DMS153 treated with DMSO at 0.1 percent for 48 hours (cell line): ENCODE data around the gene MIGA1.
A peak's percentile ranks its signal among the peaks of the same experiment; 100 is the strongest.

Experiments used
- DNase-seq: peaks from one replicate; lab custom pipeline; 2025; ENCODE audit not compliant: unreplicated experiment; lab: John Stamatoyannopoulos, UW

MIGA1 gene

DNA sequence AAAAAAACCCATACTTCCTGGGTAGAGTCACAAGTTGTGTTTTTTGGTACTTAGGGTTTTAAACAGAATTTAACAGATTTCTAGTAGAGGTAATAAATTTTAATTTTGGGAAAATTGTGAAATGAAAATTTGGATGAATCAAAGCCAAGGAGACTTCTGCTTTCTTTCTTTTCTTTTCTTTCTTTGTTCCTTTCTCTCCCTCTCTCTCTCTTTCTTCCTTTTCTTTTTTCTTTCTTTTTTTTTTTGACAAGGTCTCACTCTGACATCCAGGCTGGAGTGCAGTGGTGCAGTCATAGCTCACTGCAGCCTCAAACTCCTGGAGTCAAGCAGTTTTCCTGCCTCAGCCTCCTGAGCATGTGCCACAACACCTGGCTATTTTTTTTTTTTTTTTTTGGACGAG, 62.1 kb downstream of the MIGA1 start:
- DNase-seq = no peak

DNA sequence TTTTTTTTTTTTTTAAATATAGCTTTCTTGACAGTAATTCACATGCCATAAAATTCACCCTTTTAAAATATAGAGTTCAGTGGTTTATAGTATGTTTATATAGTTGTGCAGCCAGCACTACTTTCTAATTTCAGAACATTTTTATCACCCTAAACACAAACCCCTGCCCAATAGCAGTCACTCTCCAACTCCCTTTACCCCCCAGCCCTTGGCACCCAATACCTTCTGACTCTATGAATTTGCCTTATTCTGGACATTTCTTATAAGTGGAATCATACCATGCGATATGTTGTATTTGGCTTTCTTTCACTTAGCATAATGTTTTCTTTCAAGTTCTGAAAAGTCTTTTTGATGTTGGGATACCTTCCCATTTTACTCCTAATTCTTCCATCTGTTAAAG, 66.5 kb downstream of the MIGA1 start:
- DNase-seq = no peak

DNA sequence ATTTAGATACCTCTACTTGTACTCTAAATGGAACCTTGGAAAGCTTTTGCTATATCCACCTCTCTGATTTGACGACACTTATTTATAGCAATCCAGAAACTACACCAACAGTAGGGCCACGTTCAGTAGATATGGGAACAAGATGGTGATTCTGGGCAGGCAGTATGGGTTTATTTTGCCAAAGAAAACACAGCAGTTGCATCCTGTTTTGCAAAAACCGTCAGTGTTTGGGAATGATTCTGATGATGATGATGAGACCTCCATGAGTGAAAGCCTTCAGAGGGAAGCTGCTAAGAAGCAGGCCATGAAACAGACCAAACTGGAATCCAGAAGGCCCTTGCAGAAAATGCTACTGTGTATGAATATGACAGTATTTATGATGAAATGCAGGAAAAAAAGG, 67.5 kb downstream of the MIGA1 start:
- DNase-seq = no peak

DNA sequence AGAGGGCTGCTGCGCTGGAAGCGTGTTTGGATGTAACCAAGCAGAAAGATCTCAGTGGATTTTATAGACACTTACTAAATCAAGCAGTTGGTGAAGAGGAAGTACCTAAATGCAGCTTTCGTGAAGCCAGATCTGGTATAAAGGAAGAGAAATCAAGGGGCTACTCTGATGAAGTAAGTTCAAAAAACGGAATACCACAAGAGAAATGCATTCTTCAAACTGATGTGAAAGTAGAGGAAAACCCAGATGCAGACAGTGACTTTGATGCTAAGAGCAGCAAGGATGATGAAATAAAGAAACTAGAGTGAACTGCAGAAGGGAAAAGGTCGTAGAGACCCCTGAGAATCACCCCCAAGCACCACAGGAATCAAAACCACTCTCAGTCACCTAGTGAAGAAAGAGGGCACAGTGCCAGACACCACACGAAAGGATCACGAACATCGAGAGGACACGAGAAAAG, 68.2 kb downstream of the MIGA1 start:
- DNase-seq = no peak

DNA sequence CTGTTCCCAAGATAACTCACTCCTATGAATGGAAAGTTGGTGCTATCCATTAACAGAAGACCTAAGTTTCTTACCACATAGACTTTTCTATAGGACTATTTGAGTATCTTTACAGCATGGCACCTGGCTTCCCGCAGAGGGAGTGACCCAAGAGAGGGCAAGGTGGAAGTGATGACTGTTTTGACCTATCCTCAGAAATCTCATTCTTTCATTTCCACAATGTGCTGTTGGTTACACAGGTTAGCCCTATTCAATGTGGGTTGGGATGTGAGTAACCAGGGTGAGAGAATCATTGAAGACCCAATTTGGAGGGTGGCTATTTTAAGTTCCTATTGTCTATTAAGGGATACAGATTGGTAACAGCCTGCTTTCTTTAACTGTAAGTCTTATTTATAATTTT, 70.6 kb downstream of the MIGA1 start:
- no peak for DNase-seq

DNA sequence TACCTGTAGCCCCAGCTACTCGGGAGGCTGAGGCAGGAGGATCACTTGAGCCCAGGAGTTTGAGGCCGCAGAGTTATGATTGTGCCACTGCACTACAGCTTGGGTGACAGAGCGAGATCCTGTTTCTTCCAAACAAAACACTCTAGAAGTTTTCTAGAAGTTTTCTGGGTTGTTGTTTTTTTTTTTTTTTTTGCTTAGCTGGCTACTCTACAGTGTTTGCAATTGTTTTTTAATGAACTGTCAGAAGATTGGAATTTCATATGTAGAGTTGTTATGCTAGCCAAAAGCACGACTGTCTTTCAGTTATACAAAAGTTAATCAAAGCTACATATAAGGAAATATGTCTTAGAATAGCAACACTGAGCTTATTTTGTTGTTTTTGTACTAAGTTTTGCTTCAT, 78.1 kb downstream of the MIGA1 start:
- DNase-seq = no peak

DNA sequence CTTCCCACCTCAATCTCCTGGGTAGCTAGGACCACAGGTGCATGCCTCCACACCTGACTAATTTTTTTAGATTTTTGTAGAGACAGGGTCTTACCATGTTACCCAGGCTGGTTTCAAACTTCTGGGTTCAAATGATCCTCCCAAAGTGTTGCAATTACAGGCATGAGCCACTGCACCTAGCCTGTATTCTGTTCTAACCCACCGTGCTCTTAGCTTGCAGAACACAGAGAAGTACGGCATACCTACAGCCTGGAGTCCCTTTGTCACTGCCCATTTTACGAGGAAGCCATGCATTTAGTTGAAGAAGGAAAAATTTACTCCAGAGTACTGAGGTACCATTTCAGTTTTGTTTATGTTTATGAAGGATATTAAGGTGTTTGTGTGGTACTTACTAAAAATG, 79.3 kb downstream of the MIGA1 start:
- DNase-seq = no peak

DNA sequence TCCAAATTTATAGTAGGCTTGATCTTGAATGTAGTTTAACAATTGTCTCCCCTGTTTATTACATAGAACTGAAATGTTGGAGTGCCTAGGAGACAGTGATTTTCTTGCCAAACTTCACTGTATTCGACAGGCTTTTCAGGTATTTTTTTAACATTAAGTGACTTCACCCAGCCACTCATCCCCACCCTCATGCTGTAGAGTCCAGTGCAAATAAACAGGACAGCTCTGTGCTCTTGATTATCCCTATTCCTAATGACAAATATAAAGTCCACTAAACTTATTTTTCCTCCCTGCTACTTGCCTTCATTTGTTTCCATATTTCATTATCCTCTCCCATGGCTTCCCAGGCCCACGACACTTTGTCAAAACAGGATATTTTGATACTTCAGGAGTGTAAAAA, 79.8 kb downstream of the MIGA1 start:
- no peak for DNase-seq

DNA sequence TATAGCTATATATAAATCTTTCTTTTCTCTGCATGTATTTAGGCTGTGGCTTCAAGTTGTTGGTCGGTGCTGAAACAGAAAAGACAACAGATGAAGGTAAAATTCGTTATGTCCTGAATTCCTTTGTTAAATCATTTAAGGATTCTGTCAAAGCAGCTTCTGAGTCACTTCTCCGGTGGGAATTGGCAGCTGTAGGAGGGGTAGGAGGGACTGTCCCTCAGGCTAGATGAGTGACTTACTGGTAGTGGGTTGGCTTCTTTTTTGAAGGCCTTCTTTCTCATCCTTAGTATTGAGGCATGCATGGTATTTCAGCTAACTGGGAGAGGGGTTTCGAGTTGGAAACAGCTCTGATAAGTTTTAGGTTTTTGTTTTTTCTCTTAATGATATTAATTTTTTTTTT, 86.8 kb downstream of the MIGA1 start:
- DNase-seq = no peak

DNA sequence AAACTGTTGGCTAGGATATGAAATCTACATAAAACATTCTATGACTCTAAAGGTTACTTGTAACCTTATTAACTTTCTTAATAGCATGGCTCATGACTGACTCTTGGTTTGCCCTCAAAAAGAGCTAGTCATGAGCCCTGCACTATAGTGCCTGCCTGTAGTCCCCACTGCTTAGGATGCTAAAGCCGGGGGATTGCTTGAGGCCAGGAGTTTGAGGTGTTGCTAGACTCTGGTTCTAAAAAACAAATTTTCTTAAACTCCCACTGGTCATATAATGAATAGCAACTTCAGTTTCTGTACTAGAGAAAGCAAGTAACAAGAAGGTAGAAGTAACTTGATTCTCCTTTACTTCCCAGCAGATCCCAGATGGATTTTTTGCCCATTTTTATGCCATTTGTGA, 93.2 kb downstream of the MIGA1 start:
- no peak for DNase-seq

DNA sequence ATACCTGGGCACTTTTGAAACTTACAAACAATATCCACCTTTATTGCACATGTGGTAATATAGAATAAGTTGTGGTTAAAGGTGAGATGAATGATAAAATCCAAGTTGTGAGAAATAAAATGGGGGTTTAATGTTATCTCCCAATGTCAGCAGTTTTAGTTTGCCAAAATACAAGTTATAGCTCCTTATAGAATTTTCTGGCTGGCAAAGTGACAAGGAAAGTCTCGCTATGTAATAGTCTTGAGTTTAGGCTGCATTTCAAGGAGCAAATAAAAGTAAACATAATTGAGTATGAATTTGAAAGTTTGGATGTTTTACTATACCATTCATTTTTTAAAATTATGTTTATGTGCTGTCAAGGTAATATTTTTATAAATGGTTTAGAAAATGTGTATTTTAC, 94.0 kb downstream of the MIGA1 start:
- no peak for DNase-seq

DNA sequence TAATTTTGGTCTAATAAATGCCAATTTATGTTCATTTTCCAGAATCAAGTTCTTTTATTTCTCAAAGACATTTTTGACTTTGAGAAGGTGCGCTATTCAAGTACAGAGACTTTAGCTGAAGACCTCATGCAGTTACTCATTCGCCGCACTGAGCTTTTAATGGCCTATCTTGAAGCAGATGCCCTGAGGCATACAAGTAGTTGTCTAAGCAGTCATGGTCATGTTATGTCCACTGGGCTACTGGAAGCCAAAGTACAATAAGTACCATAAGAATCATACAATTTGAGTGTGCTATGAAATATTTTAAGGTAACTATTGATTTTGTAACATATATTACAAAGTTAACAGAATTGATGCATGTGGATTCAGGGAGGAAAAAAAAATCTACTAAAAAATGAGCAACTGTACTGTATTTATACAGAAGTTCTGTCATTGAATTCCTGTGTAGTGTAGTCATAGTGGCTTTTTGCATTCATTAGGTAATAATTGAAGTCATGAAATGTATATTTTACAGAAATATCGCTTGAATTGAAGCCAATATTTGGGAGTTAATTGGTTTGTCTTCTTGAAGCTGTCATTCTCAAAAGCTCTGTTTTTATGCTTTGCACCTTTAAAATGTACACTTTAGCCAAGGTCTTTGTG, 95.5 kb downstream of the MIGA1 start:
- DNase-seq = no peak

DNA sequence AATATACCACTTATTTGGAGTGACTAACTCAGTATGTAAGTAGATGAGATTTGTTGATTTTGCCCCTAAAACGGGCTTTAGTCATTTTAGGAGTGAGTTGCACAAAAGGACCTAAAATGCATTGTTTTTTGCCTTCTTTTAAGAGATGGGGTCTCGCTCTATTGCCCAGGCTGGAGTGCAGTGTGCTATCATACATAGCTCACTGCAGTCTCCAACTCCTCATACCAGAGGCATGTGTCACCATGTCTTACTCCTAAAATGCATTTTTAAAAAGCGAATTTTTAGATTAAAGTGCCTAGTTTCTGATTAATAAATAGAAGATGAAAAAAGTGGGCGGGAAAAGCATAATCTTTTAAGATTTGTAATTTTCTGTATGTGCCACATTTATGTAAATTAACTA, 97.4 kb downstream of the MIGA1 start:
- DNase-seq = no peak

DNA sequence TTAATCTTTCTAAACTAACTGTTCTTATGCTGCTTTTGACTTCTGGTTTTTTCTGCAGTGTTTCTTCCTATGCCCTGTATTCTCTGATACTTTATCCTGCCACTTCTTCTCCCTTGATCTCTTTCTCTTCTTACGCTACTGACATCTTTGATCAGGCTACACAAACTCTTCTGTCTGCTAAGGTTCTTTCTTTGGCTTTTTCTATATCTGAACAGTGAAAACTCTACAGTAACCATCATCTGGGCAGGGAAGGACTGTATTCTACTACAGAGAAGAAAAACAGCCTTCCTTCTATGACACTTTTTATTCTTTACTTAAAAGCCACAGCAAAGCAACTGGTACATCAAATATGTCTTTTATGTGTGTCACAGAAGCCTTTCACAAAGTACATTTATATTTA, 101.6 kb downstream of the MIGA1 start:
- DNase-seq = no peak

DNA sequence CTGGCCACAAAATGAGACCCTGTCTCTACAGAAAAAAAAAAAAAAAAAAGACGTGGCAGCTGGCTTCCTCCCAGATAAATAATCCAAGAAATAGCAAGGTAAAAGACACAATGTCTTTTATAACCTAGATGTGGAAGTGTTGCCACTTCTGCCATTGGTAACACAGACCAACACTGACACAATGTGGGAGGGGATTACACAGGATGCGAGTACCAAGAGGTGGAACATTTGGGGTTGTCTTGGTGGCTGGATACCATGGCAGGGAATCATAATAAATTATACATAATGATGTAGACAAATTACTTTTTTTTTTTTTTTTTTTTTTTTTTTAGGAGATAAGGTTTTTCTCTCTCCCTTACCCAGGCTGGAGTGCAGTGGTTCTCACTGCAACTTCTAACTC, 103.0 kb downstream of the MIGA1 start:
- no peak for DNase-seq

DNA sequence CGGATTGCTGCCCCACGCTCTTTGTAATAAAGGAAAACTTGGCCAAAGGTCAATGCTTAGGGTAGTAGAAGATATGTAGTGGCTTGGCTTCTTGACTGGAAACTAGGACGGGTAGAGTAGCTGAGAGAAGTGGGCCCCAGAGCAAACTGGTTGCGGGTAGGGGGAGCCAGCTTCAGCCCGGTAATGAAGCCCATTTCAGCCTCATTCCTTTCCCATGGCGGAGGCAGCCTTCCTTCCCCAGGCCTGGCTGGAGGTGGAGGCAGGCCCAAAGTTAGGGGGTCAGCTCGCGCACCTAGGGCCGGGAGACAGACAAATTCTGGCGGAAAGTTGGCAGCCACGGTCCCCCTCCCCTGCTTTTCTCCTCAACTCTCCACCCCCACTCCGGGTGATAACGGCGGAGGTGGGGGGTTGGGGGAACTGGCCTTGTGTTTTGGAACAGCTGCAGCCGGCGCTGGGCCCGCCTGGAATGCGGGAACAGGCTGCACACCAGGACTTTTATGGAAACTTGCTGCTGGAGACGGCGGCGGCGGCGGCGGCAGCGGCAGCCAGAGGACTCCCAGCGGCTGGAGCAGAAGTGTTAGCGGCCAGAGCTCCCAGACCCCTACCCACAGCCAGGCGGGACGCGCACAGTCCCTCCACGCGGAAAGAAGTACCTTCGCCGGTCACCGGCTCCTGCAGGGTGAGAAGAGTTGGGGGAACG, 108.8 kb downstream of the MIGA1 start, which contains the start of gene NEXN:
Gene NEXN, plus strand, starts transcription at position 544 of the 700 bp plus-strand sequence. CDS start 27,483 bp downstream, outside the sequence.
- DNase-seq = no peak

DNA sequence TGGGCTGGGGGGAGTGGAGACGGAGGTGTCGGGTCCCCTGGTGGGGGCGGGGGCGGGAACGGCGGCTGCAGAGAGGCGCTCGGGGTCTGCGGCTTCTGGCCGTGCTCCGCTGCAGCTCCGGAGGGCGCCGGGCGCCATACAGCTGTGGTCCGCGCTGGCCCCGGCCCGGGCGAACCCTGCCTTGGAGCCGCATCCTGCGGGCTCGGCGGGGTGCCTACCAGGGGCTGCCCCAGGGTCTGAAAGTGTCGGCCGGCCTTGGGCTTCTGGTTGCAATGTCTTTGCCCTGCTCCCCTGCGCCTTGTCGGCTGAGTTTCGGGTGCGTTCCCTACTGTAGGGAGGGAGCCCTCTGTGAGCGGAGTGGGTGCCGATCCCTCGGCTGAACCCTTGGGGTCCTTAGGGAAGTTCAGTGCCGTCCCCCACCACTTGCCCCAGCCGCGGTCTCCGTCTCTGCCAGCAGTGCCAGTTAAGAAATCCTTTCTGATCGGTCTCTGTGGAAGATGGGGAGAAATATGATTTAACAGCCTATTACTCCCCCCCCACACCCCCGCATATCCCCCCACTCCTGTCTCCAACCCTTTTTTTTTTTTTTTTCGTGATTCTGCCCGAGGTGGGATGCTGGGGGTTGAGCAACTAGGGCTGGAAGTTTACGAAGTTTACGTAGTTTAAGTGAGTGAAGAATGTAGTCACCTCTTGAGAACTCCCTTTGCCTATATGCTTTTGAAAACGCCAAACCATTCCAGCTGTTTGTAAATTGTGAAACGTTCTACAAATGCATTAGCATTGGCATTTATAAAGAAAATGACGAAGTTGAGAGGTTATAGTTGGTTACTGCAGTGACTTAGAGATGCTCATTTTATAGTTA, 109.6 kb downstream of the MIGA1 start:
- DNase-seq = no peak

DNA sequence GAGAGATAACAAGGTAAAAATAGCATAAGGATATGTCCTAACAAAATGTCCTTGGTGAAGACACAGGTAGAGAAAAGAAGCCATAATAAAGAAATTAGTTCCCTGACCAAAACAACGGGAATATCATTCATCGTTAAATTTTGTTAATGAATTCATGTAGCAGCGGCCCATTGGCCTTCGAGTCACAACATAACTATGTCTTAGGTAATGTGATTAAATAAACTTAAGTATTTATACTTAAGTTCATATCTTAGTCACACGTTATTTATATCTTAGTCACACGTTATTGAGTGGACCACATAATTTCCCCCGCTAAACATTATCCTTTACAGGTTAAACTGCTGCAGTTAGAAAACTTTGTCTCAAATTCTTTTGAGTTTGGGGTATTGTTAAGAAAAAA, 110.2 kb downstream of the MIGA1 start:
- DNase-seq = no peak

DNA sequence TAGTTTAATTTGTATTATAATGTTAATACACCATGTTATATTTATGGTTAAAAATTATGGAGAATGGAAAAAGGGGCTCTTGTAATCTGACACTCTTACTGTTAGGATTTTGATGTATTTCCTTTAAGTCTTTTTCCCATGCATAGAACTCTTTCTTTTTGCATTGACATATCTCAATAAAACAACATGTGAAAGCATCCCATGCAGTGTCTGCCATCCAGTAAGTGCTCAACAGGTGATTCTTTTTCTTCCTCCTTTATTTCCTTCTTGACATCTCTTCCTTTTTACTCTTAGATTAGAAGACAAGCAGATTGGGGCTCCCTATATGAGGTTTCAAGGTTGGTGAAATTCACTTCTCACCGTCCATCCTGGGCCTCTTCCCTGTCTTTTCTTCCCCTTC, 111.8 kb downstream of the MIGA1 start:
- DNase-seq = no peak

DNA sequence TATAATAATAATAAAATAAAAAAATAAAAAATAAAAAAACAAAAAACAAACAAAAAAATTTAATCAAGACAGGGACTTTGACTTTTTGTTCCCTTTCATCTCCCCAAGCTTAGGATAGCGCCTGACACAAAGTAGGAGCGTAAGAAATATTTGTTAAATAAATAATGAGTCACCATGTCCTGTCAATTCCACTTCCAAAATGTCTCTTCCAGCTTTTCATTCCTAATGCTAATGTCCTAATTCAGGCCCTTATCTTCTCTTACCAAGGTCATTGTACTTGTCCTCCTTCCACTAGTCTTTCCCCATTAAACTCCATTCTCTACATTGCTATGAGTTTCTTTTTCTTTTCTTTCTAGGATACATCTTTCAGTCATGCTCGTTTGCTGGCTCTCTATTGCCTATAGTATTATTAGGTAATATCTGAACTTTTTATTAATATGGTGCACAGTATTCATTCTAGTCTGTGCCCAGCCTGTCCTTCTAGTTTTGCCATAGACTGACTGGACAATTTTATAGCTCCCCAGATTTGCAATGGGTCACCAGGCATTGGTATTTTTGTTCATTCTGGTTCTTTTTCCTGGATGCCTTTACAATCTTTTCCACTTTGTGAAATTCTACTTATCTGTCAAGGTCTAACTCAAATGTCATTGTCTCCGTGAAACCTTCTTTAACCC, 120.3 kb downstream of the MIGA1 start:
- DNase-seq = no peak

DNA sequence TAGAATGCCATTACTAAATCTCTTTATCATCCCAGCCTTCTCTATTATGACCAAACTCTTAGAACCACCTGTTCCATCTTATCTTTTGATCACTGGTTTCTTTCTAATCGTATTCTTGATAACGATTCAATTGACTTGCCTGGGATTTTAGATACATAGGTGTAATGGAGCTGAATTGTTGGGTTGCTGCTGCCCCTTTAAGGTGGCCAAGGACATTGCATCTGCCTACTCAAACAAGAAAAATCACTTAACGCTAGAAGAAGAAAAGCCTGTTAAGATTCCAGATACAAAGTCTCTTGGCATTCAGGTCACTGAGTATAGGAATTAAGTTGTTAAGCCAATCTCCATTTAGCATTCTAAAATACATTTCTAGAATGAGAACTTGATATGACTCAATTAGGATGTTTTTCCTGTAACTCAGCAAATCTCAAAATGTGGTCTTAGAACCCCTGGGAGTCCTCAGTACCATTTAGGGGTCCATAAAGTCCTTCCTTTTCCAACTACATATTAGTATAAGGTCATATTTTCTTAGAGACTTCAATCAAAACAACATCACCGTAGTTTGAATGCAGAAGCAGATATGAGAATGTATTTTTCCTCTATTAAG, 121.3 kb downstream of the MIGA1 start:
- peak; percentile 8 for DNase-seq
